ENCODE results near the gene MICAL2.

The MICAL2 gene

GRCh38 chr11:12077535-12078280 lies 32.7 kb upstream of the MICAL2 start:
- no peak for DNase-seq (ENCODE audit: low read depth)

GRCh38 chr11:12079726-12080556 lies 30.4 kb upstream of the MICAL2 start:
- peak; percentile 96 for DNase-seq (ENCODE audit: low read depth)

GRCh38 chr11:12083380-12083779 lies 27.0 kb upstream of the MICAL2 start:
- DNase-seq (ENCODE audit: low read depth) = no peak

GRCh38 chr11:12084256-12084655 lies 26.1 kb upstream of the MICAL2 start:
- no peak for DNase-seq (ENCODE audit: low read depth)

- DNase-seq (ENCODE audit: low read depth) = no peak
Measured at GRCh38 chr11:12085371-12086251, 24.8 kb upstream of the MICAL2 start.

GRCh38 chr11:12086271-12087074 lies 23.9 kb upstream of the MICAL2 start:
- DNase-seq (ENCODE audit: low read depth) = peak; percentile 96

- peak; percentile 62 for DNase-seq (ENCODE audit: low read depth)
Measured at GRCh38 chr11:12087075-12088004, 23.1 kb upstream of the MICAL2 start.

- peak; percentile 62 for DNase-seq (ENCODE audit: low read depth)
Measured at GRCh38 chr11:12088047-12088481, 22.3 kb upstream of the MICAL2 start.

GRCh38 chr11:12088531-12088930 lies 21.9 kb upstream of the MICAL2 start:
- no peak for DNase-seq (ENCODE audit: low read depth)

GRCh38 chr11:12089041-12089440 lies 21.3 kb upstream of the MICAL2 start:
- DNase-seq (ENCODE audit: low read depth) = no peak

GRCh38 chr11:12089473-12089872 lies 20.9 kb upstream of the MICAL2 start:
- DNase-seq (ENCODE audit: low read depth) = no peak

- DNase-seq (ENCODE audit: low read depth) = peak; percentile 55
Measured at GRCh38 chr11:12090061-12090591, 20.3 kb upstream of the MICAL2 start.

GRCh38 chr11:12090761-12091258 lies 19.6 kb upstream of the MICAL2 start:
- DNase-seq (ENCODE audit: low read depth) = no peak

- no peak for DNase-seq (ENCODE audit: low read depth)
Measured at GRCh38 chr11:12091956-12092558, 18.3 kb upstream of the MICAL2 start.

GRCh38 chr11:12092714-12093113 lies 17.7 kb upstream of the MICAL2 start:
- no peak for DNase-seq (ENCODE audit: low read depth)

GRCh38 chr11:12094872-12095800 lies 15.3 kb upstream of the MICAL2 start:
- DNase-seq (ENCODE audit: low read depth) = no peak

- DNase-seq (ENCODE audit: low read depth) = no peak
Measured at GRCh38 chr11:12097219-12097618, 13.2 kb upstream of the MICAL2 start.

- no peak for DNase-seq (ENCODE audit: low read depth)
Measured at GRCh38 chr11:12098601-12099000, 11.8 kb upstream of the MICAL2 start.

Measured in HS-27A (cell line).